GM19193 (cell line): ENCODE results near the gene NNMT.

Source experiments
- POLR2A ChIP-seq: IDR thresholded peaks from 4 replicates; pipeline ENCODE4 v1.6.1; 2011; ENCODE audit not compliant: insufficient read depth, insufficient read length; ENCODE audit errors: extremely low read depth

NNMT gene

GRCh38 chr11:114288136-114288535 is 8.1 kb upstream of the NNMT start:
- TF ChIP-seq POLR2A = no peak

- no peak for TF ChIP-seq POLR2A
Measured at GRCh38 chr11:114289779-114290178, 6.4 kb upstream of the NNMT start.

- TF ChIP-seq POLR2A = no peak
Measured at GRCh38 chr11:114290503-114291235, 5.5 kb upstream of the NNMT start.

GRCh38 chr11:114291381-114291780 is 4.8 kb upstream of the NNMT start:
- TF ChIP-seq POLR2A = no peak

- TF ChIP-seq POLR2A = no peak
Measured at GRCh38 chr11:114291842-114292680, 4.1 kb upstream of the NNMT start.

GRCh38 chr11:114293201-114293711 is 2.9 kb upstream of the NNMT start:
- TF ChIP-seq POLR2A = no peak

- no peak for TF ChIP-seq POLR2A
Measured at GRCh38 chr11:114296605-114297372, 590 bp downstream of the NNMT start.

GRCh38 chr11:114297806-114298709 is 1.9 kb downstream of the NNMT start:
- TF ChIP-seq POLR2A = no peak

GRCh38 chr11:114298710-114299109 is 2.5 kb downstream of the NNMT start:
- TF ChIP-seq POLR2A = no peak

GRCh38 chr11:114301088-114301487 is 4.9 kb downstream of the NNMT start:
- no peak for TF ChIP-seq POLR2A

- TF ChIP-seq POLR2A = no peak
Measured at GRCh38 chr11:114301927-114302326, 5.7 kb downstream of the NNMT start.

GRCh38 chr11:114302663-114303062 is 6.5 kb downstream of the NNMT start:
- no peak for TF ChIP-seq POLR2A

GRCh38 chr11:114304065-114304464 is 7.9 kb downstream of the NNMT start:
- TF ChIP-seq POLR2A = no peak

GRCh38 chr11:114304969-114305368 is 8.8 kb downstream of the NNMT start:
- no peak for TF ChIP-seq POLR2A
